Ovary (tissue), 3 donors: ENCODE measurements around the gene PIK3R5.
"Not testable (repeated sequence)": the region's sequence is repeated elsewhere in the genome, so short reads cannot be mapped to it uniquely, and the experiment has no call there.

Experiments
- CTCF ChIP-seq, 3 donors: fragments of 450-650 bp in 2 of 3; fragments of 200-600 bp in 1 of 3; IDR thresholded peaks; one replicate each; pipeline versions ENCODE4 v1.5.1 to v1.8.0; 2016 to 2022; ENCODE audit warnings: antibody characterized with exemption in 3 of 3, mild to moderate bottlenecking in 1 of 3
- POLR2A ChIP-seq: fragments of 450-650 bp; IDR thresholded peaks from one replicate; pipeline ENCODE4 v1.6.1; 2017; ENCODE audit warnings: antibody characterized with exemption, mild to moderate bottlenecking, moderate library complexity
- donor health status: DM: no; HTN: no; CAD: no.

- not testable (repeated sequence) for TF ChIP-seq CTCF (IDR thresholded peaks at IDR 0.05); POLR2A
Observed at GRCh38 chr17:8856205-8856603, 109.3 kb downstream of the PIK3R5 start.
